KMS-11 (cell line): ENCODE data around the gene SPRED1.

Source experiments
- H2AFZ ChIP-seq: fragments of 200-600 bp; sonication (generic); 2 replicates; pipeline ENCODE4 v1.6.1; 2016; ENCODE audit warnings: antibody characterized with exemption, mixed run types, low read depth
- H3K27ac ChIP-seq: fragments of 200-600 bp; sonication (generic); 2 replicates; pipeline ENCODE4 v1.6.1; 2016; ENCODE audit warnings: mild to moderate bottlenecking, mixed run types
- H3K27me3 ChIP-seq: fragments of 200-600 bp; sonication (generic); 2 replicates; pipeline ENCODE4 v1.6.1; 2017; ENCODE audit warnings: mild to moderate bottlenecking, low read depth, mixed run types, moderate library complexity; ENCODE audit not compliant: insufficient read depth
- H3K36me3 ChIP-seq: fragments of 200-600 bp; sonication (generic); 2 replicates; pipeline ENCODE4 v1.6.1; 2017; ENCODE audit warnings: mild to moderate bottlenecking, mixed run types; ENCODE audit not compliant: insufficient read depth
- H3K4me1 ChIP-seq: fragments of 200-600 bp; sonication (generic); 2 replicates; pipeline ENCODE4 v1.6.1; 2016; ENCODE audit warnings: mild to moderate bottlenecking, low read depth, mixed run types; ENCODE audit not compliant: poor library complexity, severe bottlenecking
- H3K4me2 ChIP-seq: fragments of 200-600 bp; sonication (generic); 2 replicates; pipeline ENCODE4 v1.7.0; 2016; ENCODE audit warnings: mild to moderate bottlenecking, mixed run types
- H3K4me3 ChIP-seq: fragments of 200-600 bp; sonication (generic); IDR thresholded peaks from 2 replicates; pipeline ENCODE4 v1.6.1; 2017; ENCODE audit warnings: low read depth, low read length, mixed read lengths; ENCODE audit not compliant: insufficient read depth
- H3K79me2 ChIP-seq: fragments of 200-600 bp; sonication (generic); 2 replicates; pipeline ENCODE4 v1.6.1; 2016; ENCODE audit warnings: low read depth, mixed run types; ENCODE audit not compliant: insufficient read depth
- H3K9ac ChIP-seq: fragments of 200-600 bp; sonication (generic); 2 replicates; pipeline ENCODE4 v1.6.1; 2016; ENCODE audit warnings: mild to moderate bottlenecking, mixed run types
- H4K20me1 ChIP-seq: fragments of 200-600 bp; sonication (generic); 2 replicates; pipeline ENCODE4 v1.6.1; 2016; ENCODE audit warnings: mild to moderate bottlenecking, mixed run types; ENCODE audit not compliant: insufficient read depth
- CTCF ChIP-seq: fragments of 200-600 bp; sonication (generic); conservative IDR thresholded peaks from 2 replicates; pipeline ENCODE4 v1.6.1; 2017; ENCODE audit warnings: low read depth, mild to moderate bottlenecking, antibody characterized with exemption, low read length, moderate library complexity, mixed read lengths

SPRED1 gene

GRCh38 chr15:38263996-38264395 lies 11.4 kb downstream of the SPRED1 start:
- Histone ChIP-seq H4K20me1 (peaks cover 15% of the 10 kb centered on the region; the same call in 1 of the 2 replicates), H2AFZ (no peak overlapping the region), H3K27ac (no peak overlapping the region), H3K79me2 (peaks cover 91% of the 10 kb centered on the region), H3K27me3 (no peaks in the 10 kb centered on the region), H3K36me3 (no peaks in the 10 kb centered on the region), H3K4me1 (peaks cover 5% of the 10 kb centered on the region), H3K9ac (no peak overlapping the region), H3K4me2 (no peak overlapping the region), H3K4me3 (no peak overlapping the region)
- TF ChIP-seq CTCF = no peak

GRCh38 chr15:38266247-38266986 lies 13.8 kb downstream of the SPRED1 start:
- no peaks in the 10 kb centered on the region for H3K27me3 ChIP-seq
- no peak overlapping the region for H3K27ac ChIP-seq
- H3K4me2 ChIP-seq = no peak overlapping the region
- no peak overlapping the region for H2AFZ ChIP-seq
- TF ChIP-seq CTCF = no peak
- no peak overlapping the region for H3K9ac ChIP-seq
- no peaks in the 10 kb centered on the region for H3K36me3 ChIP-seq
- peaks cover 2% of the 10 kb centered on the region for H3K4me1 ChIP-seq
- no peak overlapping the region for H3K4me3 ChIP-seq
- peaks cover 75% of the 10 kb centered on the region for H3K79me2 ChIP-seq
- H4K20me1 ChIP-seq = 0 out of 2 replicates have a peak, but pooled peaks cover 5% of the 10 kb centered on the region

GRCh38 chr15:38267421-38268022 lies 14.9 kb downstream of the SPRED1 start:
- no peaks in the 10 kb centered on the region for H3K27me3 ChIP-seq
- H3K4me2 ChIP-seq = no peak overlapping the region
- H3K4me3 ChIP-seq = no peak overlapping the region
- no peak overlapping the region for H2AFZ ChIP-seq
- H3K4me1 ChIP-seq = no peaks in the 10 kb centered on the region
- no peaks in the 10 kb centered on the region for H3K36me3 ChIP-seq
- no peak overlapping the region for H3K9ac ChIP-seq
- H3K27ac ChIP-seq = no peak overlapping the region
- peaks cover 72% of the 10 kb centered on the region for H3K79me2 ChIP-seq
- TF ChIP-seq CTCF = no peak
- 0 out of 2 replicates have a peak, but pooled peaks cover 5% of the 10 kb centered on the region for H4K20me1 ChIP-seq

- Histone ChIP-seq H3K9ac (no peak overlapping the region), H3K36me3 (no peaks in the 10 kb centered on the region), H3K4me2 (no peak overlapping the region), H3K4me1 (peaks cover 9% of the 10 kb centered on the region), H3K79me2 (peaks cover 64% of the 10 kb centered on the region; the same call in 1 of the 2 replicates), H3K27ac (no peak overlapping the region), H3K27me3 (no peaks in the 10 kb centered on the region), H2AFZ (no peak overlapping the region), H4K20me1 (0 out of 2 replicates have a peak, but pooled peaks cover 4% of the 10 kb centered on the region), H3K4me3 (no peak overlapping the region)
- no peak for TF ChIP-seq CTCF
Measured at GRCh38 chr15:38271144-38271543, 18.5 kb downstream of the SPRED1 start.
